NCI-H2081 (cell line): ENCODE results near the gene CD109.

ENCODE experiments used
- DNase-seq, 2 experiments: peaks; one replicate each; lab custom pipeline; 2025; lab: John Stamatoyannopoulos, UW

CD109 gene

GRCh38 chr6:73858376-73858775, 162.4 kb downstream of the CD109 start:
- DNase-seq = no peak

GRCh38 chr6:73860303-73860702, 164.3 kb downstream of the CD109 start:
- DNase-seq = no peak

- DNase-seq = no peak
Measured at GRCh38 chr6:73866305-73866704, 170.3 kb downstream of the CD109 start.

- no peak for DNase-seq
Measured at GRCh38 chr6:73867411-73867810, 171.4 kb downstream of the CD109 start.

- DNase-seq = no peak
Measured at GRCh38 chr6:73870907-73871306, 174.9 kb downstream of the CD109 start.

GRCh38 chr6:73873081-73873480, 177.1 kb downstream of the CD109 start:
- no peak for DNase-seq
